ENCODE results near the gene ZNF462.

GRCh38 chr9:107025260-107026035, 162.5 kb downstream of the ZNF462 start:
- no peak for TF ChIP-seq ZNF782 (CRISPR knock-in tag; IDR thresholded peaks at IDR 0.05; ENCODE audit: borderline replicate concordance)
- TF ChIP-seq HIVEP1 (CRISPR knock-in tag; IDR thresholded peaks at IDR 0.05) = no peak
- no peak for TF ChIP-seq GABPA (IDR thresholded peaks at IDR 0.05; ENCODE audit: low read depth, low read length)
- no peak for TF ChIP-seq GABPA (CRISPR knock-in tag; IDR thresholded peaks at IDR 0.05; ENCODE audit: low read depth)
- TF ChIP-seq ZBTB34 (CRISPR knock-in tag; IDR thresholded peaks at IDR 0.05) = no peak
- no peak for TF ChIP-seq SETDB1 (CRISPR knock-in tag; IDR thresholded peaks at IDR 0.05; ENCODE audit: borderline replicate concordance)
- TF ChIP-seq ZNF30 (CRISPR knock-in tag; IDR thresholded peaks at IDR 0.05) = no peak
- TF ChIP-seq ZNF609 (CRISPR knock-in tag; IDR thresholded peaks at IDR 0.05; ENCODE audit: borderline replicate concordance) = no peak
- no peak for TF ChIP-seq SP1 (IDR thresholded peaks at IDR 0.05)
- TF ChIP-seq SP1 (CRISPR knock-in tag; IDR thresholded peaks at IDR 0.05) = no peak
- TF ChIP-seq PBX2 (CRISPR knock-in tag; IDR thresholded peaks at IDR 0.05) = no peak
